HEK293 (cell line): ENCODE measurements around the gene SERPINE2.
A peak's percentile ranks its signal among the peaks of the same experiment; 100 is the strongest.

ENCODE experiments used
- CTCF ChIA-PET: fragments of 350-600 bp; formaldehyde crosslinking; extraction: SDS; loops from one replicate; lab custom pipeline; 2021; ENCODE audit warnings: antibody characterized with exemption; lab: Yijun Ruan, JAX
- POLR2A ChIA-PET: fragments of 300-600 bp; formaldehyde crosslinking; extraction: SDS; loops from one replicate; lab custom pipeline; 2020; ENCODE audit warnings: antibody characterized with exemption, inconsistent platforms; lab: Yijun Ruan, JAX
- H3K27ac ChIP-seq: fragments of 200-500 bp; sonication (Bioruptor generic); 2 replicates; pipeline ENCODE4 v1.5.1; 2014; ENCODE audit warnings: low read depth, low read length, control low read depth, inconsistent platforms; ENCODE audit errors: extremely low read depth
- H3K36me3 ChIP-seq, 2 experiments: fragments of 200-500 bp in 1 of 2; sonication (Bioruptor generic) in 1 of 2; 1 replicate in 1 of 2; 2 replicates in 1 of 2; pipeline ENCODE4 v1.5.1; 2014 to 2017; ENCODE audit warnings: inconsistent platforms in 2 of 2, low read length in 2 of 2; ENCODE audit not compliant: control insufficient read depth in 2 of 2, insufficient read depth in 1 of 2
- H3K4me1 ChIP-seq: fragments of 200-500 bp; sonication (Bioruptor generic); 2 replicates; pipeline ENCODE4 v1.5.1; 2014; ENCODE audit warnings: mild to moderate bottlenecking, low read length, inconsistent platforms; ENCODE audit not compliant: control insufficient read depth, insufficient read depth
- H3K4me3 ChIP-seq: 2 replicates; pipeline ENCODE4 v1.5.1; 2011; ENCODE audit warnings: low read depth, mild to moderate bottlenecking, control low read depth, low read length, moderate library complexity
- H3K9me3 ChIP-seq: fragments of 200-500 bp; sonication (Bioruptor generic); 2 replicates; pipeline ENCODE4 v1.5.1; 2014; ENCODE audit warnings: low read depth, low read length, inconsistent platforms; ENCODE audit not compliant: control insufficient read depth, insufficient read depth
- MEIS1 ChIP-seq: sonication (generic); formaldehyde crosslinking; IDR thresholded peaks from 2 replicates; pipeline ENCODE4 v1.8.1; 2022; ENCODE audit warnings: missing genetic modification reagents, mild to moderate bottlenecking, borderline replicate concordance
- PRDM2 ChIP-seq: fragments of 450-650 bp; formaldehyde crosslinking; IDR thresholded peaks from 2 replicates; pipeline ENCODE4 v1.5.1; 2016; ENCODE audit warnings: missing biosample characterization, missing genetic modification characterization, borderline replicate concordance
- SP7 ChIP-seq: fragments of 450-650 bp; formaldehyde crosslinking; IDR thresholded peaks from 2 replicates; pipeline ENCODE4 v1.5.1; 2016; ENCODE audit warnings: missing biosample characterization, missing genetic modification characterization
- ZFP3 ChIP-seq: fragments of 450-650 bp; formaldehyde crosslinking; IDR thresholded peaks from 2 replicates; pipeline ENCODE4 v1.5.1; 2016; ENCODE audit warnings: low read depth, missing biosample characterization, missing genetic modification characterization
- ZNF221 ChIP-seq: fragments of 450-650 bp; formaldehyde crosslinking; IDR thresholded peaks from 2 replicates; pipeline ENCODE4 v1.5.1; 2017; ENCODE audit warnings: missing biosample characterization, missing genetic modification characterization, borderline replicate concordance
- ZNF23 ChIP-seq: fragments of 450-650 bp; formaldehyde crosslinking; IDR thresholded peaks from 2 replicates; pipeline ENCODE4 v1.5.1; 2016; ENCODE audit warnings: missing biosample characterization, missing genetic modification characterization, borderline replicate concordance
- ZNF266 ChIP-seq: fragments of 450-650 bp; formaldehyde crosslinking; IDR thresholded peaks from 2 replicates; pipeline ENCODE4 v1.5.1; 2016; ENCODE audit warnings: missing biosample characterization, missing genetic modification characterization, low read depth
- ZNF302 ChIP-seq: fragments of 450-650 bp; formaldehyde crosslinking; IDR thresholded peaks from 2 replicates; pipeline ENCODE4 v1.5.1; 2016; ENCODE audit warnings: missing biosample characterization, missing genetic modification characterization, low read depth
- ZNF423 ChIP-seq: fragments of 450-650 bp; formaldehyde crosslinking; IDR thresholded peaks from 2 replicates; pipeline ENCODE4 v1.5.1; 2016; ENCODE audit warnings: missing biosample characterization, missing genetic modification characterization
- ZNF510 ChIP-seq: fragments of 450-650 bp; formaldehyde crosslinking; IDR thresholded peaks from 2 replicates; pipeline ENCODE4 v1.5.1; 2018; ENCODE audit warnings: mild to moderate bottlenecking, missing genetic modification characterization, missing biosample characterization; ENCODE audit not compliant: insufficient replicate concordance
- ZNF530 ChIP-seq: fragments of 450-650 bp; formaldehyde crosslinking; IDR thresholded peaks from 2 replicates; pipeline ENCODE4 v1.5.1; 2016; ENCODE audit warnings: low read depth, missing biosample characterization, missing genetic modification characterization
- ZNF548 ChIP-seq: fragments of 450-650 bp; formaldehyde crosslinking; IDR thresholded peaks from 2 replicates; pipeline ENCODE4 v1.5.1; 2016; ENCODE audit warnings: missing biosample characterization, missing genetic modification characterization
- ZNF560 ChIP-seq: fragments of 450-650 bp; formaldehyde crosslinking; IDR thresholded peaks from 2 replicates; pipeline ENCODE4 v1.5.1; 2017; ENCODE audit warnings: missing biosample characterization, missing genetic modification characterization, borderline replicate concordance
- ZNF629 ChIP-seq: fragments of 450-650 bp; formaldehyde crosslinking; IDR thresholded peaks from 2 replicates; pipeline ENCODE4 v1.5.1; 2017; ENCODE audit warnings: missing biosample characterization, missing genetic modification characterization
- ZNF654 ChIP-seq: fragments of 450-650 bp; formaldehyde crosslinking; IDR thresholded peaks from 2 replicates; pipeline ENCODE4 v1.5.1; 2016; ENCODE audit warnings: low read depth, missing biosample characterization, missing genetic modification characterization
- ZNF664 ChIP-seq: fragments of 450-650 bp; formaldehyde crosslinking; IDR thresholded peaks from 2 replicates; pipeline ENCODE4 v1.5.1; 2016; ENCODE audit warnings: missing biosample characterization, missing genetic modification characterization
- ZSCAN23 ChIP-seq: fragments of 450-650 bp; formaldehyde crosslinking; IDR thresholded peaks from 2 replicates; pipeline ENCODE4 v1.5.1; 2016; ENCODE audit warnings: missing biosample characterization, missing genetic modification characterization
- ZSCAN4 ChIP-seq: fragments of 450-650 bp; formaldehyde crosslinking; IDR thresholded peaks from 2 replicates; pipeline ENCODE4 v1.5.1; 2017; ENCODE audit warnings: missing biosample characterization, missing genetic modification characterization
- TF ChIP-seq, protein P1 (sequence below): fragments of 450-650 bp; formaldehyde crosslinking; optimal IDR thresholded peaks from 2 replicates; pipeline ENCODE3; 2016; ENCODE audit warnings: missing biosample characterization, mild to moderate bottlenecking, missing genetic modification characterization
- TF ChIP-seq, protein P2 (sequence below): fragments of 450-650 bp; formaldehyde crosslinking; IDR thresholded peaks from 2 replicates; pipeline ENCODE4 v1.5.1; 2016; ENCODE audit warnings: missing biosample characterization, missing genetic modification characterization

SERPINE2 gene

GRCh38 chr2:223994562-223995162, 44.4 kb downstream of the SERPINE2 start:
- Histone ChIP-seq H3K36me3 (peaks cover 0 to 21% of the 10 kb centered on the region in 2 experiments; a peak in 1 of 3 replicates), H3K4me3 (no peak overlapping the region), H3K27ac (no peak overlapping the region), H3K4me1 (no peaks in the 10 kb centered on the region), H3K9me3 (no peaks in the 10 kb centered on the region)
- ChIA-PET CTCF (interaction anchor here (0.6 to 5.4 kb wide), 16 partner anchors 11 to 1791 kb away, joined by 3 to 205 read pairs (median 6); no protein-coding TSS in a partner anchor), POLR2A (no interaction called here)
- TF ChIP-seq ZNF530 (tag by site-specific recombination) (no peak), SP7 (tag by site-specific recombination) (no peak), ZNF510 (tag by site-specific recombination) (no peak), ZNF23 (tag by site-specific recombination) (no peak), ZNF548 (tag by site-specific recombination) (no peak), ZSCAN23 (no peak), ZNF221 (no peak), PRDM2 (tag by site-specific recombination) (no peak), ZNF560 (tag by site-specific recombination) (no peak), ZNF629 (tag by site-specific recombination) (no peak), ZNF423 (tag by site-specific recombination) (no peak), ZNF302 (tag by site-specific recombination) (no peak)
- TF ChIP-seq, protein P1, sequence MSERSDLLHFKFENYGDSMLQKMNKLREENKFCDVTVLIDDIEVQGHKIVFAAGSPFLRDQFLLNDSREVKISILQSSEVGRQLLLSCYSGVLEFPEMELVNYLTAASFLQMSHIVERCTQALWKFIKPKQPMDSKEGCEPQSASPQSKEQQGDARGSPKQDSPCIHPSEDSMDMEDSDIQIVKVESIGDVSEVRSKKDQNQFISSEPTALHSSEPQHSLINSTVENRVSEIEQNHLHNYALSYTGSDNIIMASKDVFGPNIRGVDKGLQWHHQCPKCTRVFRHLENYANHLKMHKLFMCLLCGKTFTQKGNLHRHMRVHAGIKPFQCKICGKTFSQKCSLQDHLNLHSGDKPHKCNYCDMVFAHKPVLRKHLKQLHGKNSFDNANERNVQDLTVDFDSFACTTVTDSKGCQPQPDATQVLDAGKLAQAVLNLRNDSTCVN (tag by site-specific recombination), result no peak

DNA sequence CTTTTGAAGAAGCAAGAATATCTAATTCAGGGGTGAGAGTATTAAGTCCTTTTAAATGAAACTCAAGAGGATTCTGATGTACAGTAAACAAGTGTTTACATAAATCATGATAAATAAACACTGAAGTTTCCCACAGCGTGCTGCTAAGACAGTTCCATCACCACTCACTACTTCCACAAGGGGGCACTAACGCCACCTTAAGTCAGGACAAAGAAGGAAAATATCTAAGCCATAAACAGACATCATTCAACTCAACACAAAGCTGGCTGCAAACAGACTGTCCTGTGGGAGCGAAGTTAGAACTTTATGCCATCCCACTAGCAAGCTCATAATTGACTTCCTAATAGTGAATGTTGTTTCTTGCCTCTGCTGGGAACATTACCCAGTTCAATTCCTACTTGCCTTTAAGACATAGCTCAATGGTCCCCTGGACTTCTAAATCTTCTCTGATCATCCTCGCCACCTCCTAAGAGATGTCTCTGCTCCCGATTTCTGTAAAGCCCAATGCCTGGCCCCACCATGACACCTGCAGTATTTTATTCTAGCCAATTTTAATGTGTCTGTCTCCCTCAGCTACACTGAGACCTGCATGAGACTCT, 45.4 kb downstream of the SERPINE2 start:
- H3K4me1 ChIP-seq, result no peaks in the 10 kb centered on the region
- H3K4me3 ChIP-seq, result no peak overlapping the region
- no peaks in the 10 kb centered on the region for H3K9me3 ChIP-seq
- TF ChIP-seq, protein P2, sequence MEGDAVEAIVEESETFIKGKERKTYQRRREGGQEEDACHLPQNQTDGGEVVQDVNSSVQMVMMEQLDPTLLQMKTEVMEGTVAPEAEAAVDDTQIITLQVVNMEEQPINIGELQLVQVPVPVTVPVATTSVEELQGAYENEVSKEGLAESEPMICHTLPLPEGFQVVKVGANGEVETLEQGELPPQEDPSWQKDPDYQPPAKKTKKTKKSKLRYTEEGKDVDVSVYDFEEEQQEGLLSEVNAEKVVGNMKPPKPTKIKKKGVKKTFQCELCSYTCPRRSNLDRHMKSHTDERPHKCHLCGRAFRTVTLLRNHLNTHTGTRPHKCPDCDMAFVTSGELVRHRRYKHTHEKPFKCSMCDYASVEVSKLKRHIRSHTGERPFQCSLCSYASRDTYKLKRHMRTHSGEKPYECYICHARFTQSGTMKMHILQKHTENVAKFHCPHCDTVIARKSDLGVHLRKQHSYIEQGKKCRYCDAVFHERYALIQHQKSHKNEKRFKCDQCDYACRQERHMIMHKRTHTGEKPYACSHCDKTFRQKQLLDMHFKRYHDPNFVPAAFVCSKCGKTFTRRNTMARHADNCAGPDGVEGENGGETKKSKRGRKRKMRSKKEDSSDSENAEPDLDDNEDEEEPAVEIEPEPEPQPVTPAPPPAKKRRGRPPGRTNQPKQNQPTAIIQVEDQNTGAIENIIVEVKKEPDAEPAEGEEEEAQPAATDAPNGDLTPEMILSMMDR (tag by site-specific recombination), result peak; percentile 69
- TF ChIP-seq ZNF266 (tag by site-specific recombination), result no peak
- peak; percentile 69; the same call in 1 of the 2 replicates for TF ChIP-seq MEIS1 (CRISPR knock-in tag)
- TF ChIP-seq ZFP3 (tag by site-specific recombination), result no peak
- TF ChIP-seq ZNF654 (tag by site-specific recombination), result peak; percentile 65
- TF ChIP-seq ZSCAN4 (tag by site-specific recombination), result peak; percentile 18; the same call in 1 of the 2 replicates
- no peak for TF ChIP-seq ZNF664 (tag by site-specific recombination)
- ChIA-PET POLR2A (no interaction called here), CTCF (interaction anchor here (0.5 to 5.4 kb wide), 65 partner anchors 9 to 869 kb away, joined by 3 to 205 read pairs (median 4); no protein-coding TSS in a partner anchor)
- H3K27ac ChIP-seq, result no peak overlapping the region
- peaks cover 0 to 27% of the 10 kb centered on the region in 2 experiments; a peak in 1 of 3 replicates for H3K36me3 ChIP-seq
